GM19395 (cell line): ENCODE results near the gene PTH.

ENCODE experiments used
- ATAC-seq: cut with Tn5 transposase; IDR thresholded peaks from one replicate; pipeline ENCODE4 v1.9.1; 2021; ENCODE audit warnings: mild to moderate bottlenecking, moderate library complexity; ENCODE audit not compliant: unreplicated experiment

The PTH gene

GRCh38 chr11:13495929-13496328 lies at the start of gene PTH:
TSS of gene PTH (minus strand) at chr11:13495997. CDS start at chr11:13492855, 3,142 bp downstream.
- ATAC-seq, result no peak

GRCh38 chr11:13538044-13538443 lies 42.2 kb upstream of the PTH start:
- no peak for ATAC-seq

DNA sequence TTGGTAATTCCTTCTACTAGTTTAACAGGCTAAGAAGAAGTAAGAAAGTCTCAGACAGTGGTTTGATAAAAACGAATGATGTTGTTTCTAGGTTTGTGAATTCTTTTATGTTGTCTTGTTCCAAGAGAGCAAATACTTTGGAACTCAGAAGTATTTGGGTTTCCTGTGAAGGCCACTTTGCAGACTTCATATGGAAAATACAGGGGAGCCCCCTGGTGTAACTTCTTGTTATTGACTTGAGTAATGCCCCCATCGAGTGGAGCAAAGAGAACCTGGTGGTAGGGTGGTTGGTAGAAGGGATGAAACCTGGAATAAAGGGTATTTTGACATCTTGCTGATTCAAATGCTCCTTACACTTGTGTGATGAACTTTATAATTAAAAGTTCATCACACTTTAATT lies 40.0 kb upstream of the PTH start:
- ATAC-seq, result no peak

GRCh38 chr11:13534358-13534757 lies 38.6 kb upstream of the PTH start:
- ATAC-seq, result no peak

- ATAC-seq, result no peak
Observed at GRCh38 chr11:13525257-13525656, 29.5 kb upstream of the PTH start.

DNA sequence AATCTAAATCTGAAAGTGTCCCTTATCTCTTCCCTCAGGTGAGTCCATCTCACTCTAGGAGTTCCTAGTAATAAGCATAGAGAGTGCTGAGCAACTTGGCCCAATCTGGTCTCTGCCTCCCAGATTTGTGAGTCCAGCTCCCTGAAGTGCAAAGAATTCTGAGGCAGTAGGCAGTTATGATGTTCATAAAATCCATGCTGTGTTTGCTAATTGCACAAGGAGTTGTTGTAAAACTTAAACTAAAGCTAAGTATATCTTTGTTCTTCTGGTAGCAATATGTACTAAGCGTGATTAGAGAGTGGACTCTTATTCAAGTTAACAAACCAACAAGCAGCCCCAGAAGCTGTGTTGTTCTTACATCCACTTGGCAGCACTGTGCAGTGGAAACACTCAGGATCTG lies 7.6 kb upstream of the PTH start:
- ATAC-seq, result no peak

- ATAC-seq, result no peak
Observed at GRCh38 chr11:13502492-13502891, 6.7 kb upstream of the PTH start.

DNA sequence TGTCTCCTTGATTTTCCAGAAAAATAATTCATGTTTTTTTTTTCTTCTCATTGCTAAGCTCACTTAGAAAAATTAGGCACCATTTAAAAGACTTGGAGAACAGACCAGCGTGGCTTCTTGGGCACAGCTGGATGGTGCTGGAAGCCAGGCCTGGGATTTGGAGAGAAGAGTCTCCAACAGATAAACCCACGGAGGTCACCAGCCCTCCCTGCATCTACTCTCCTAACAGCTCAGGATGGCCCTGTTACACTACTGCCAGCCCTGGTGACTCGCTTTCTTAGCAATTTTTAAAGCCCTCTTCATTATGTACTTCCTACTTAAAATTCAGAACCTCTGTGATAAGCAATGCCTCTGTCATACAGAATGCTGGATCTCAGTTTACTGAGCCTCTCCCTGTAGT lies 1.7 kb downstream of the PTH start:
- no peak for ATAC-seq

GRCh38 chr11:13487661-13488030 lies 8.2 kb downstream of the PTH start:
- peak; percentile 71 for ATAC-seq

- ATAC-seq, result peak; percentile 84
Observed at GRCh38 chr11:13486926-13487660, 8.7 kb downstream of the PTH start.

- ATAC-seq, result no peak
Observed at GRCh38 chr11:13480198-13480597, 15.6 kb downstream of the PTH start.

DNA sequence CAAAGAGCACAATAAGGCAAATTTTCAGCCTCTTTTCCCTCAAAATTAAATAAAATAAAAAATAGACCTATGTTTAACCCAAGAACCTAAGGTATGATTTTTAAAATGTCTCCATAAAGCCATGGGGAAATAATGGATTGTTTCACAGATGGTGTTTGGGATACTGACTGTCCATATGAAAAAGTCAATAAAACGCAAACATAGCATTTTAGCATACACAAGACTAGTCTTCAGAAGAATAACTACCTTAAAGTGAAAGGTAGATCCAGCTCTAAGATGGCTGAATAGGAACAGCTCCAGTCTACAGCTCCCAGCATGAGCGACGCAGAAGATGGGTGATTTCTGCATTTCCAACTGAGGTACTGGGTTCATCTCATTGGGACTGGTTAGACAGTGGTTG lies 16.1 kb downstream of the PTH start:
- ATAC-seq, result no peak

GRCh38 chr11:13475091-13475490 lies 20.7 kb downstream of the PTH start:
- no peak for ATAC-seq

DNA sequence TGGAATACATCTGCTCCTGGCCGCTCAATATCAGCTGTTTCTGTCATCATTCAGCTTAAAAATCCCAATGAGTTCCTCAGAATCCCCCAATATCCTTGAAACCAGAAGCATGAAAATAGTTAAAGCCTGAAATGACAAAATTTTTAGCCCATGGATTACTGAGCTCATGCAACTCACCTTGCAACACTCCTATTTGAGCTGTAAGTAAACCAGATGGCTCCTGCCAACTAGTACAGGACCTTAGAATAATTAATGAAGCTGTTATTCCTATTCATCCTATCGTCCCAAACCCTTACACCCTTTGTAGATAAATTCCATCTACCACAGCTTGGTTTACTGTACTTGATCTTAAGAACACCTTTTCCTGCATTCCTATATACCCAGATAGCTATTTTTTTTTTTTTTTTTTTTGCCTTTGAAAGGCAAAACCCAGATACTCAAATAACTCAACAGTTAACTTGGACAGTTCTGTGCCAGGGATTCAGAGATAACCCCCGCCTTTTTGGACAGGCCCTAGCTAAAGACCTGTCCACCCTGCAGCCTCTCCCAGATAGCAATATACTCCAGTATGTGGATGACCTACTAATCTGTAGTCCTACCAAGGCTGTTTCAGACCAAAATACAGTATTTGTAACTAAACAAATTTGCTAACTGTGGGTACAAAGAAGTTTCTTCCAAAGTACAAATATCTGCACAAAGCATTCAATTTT lies 22.6 kb downstream of the PTH start:
- no peak for ATAC-seq

GRCh38 chr11:13468750-13469149 lies 27.0 kb downstream of the PTH start:
- ATAC-seq, result no peak

GRCh38 chr11:13465909-13466371 lies 29.9 kb downstream of the PTH start:
- ATAC-seq, result no peak

- no peak for ATAC-seq
Observed at GRCh38 chr11:13463779-13464290, 32.0 kb downstream of the PTH start.

DNA sequence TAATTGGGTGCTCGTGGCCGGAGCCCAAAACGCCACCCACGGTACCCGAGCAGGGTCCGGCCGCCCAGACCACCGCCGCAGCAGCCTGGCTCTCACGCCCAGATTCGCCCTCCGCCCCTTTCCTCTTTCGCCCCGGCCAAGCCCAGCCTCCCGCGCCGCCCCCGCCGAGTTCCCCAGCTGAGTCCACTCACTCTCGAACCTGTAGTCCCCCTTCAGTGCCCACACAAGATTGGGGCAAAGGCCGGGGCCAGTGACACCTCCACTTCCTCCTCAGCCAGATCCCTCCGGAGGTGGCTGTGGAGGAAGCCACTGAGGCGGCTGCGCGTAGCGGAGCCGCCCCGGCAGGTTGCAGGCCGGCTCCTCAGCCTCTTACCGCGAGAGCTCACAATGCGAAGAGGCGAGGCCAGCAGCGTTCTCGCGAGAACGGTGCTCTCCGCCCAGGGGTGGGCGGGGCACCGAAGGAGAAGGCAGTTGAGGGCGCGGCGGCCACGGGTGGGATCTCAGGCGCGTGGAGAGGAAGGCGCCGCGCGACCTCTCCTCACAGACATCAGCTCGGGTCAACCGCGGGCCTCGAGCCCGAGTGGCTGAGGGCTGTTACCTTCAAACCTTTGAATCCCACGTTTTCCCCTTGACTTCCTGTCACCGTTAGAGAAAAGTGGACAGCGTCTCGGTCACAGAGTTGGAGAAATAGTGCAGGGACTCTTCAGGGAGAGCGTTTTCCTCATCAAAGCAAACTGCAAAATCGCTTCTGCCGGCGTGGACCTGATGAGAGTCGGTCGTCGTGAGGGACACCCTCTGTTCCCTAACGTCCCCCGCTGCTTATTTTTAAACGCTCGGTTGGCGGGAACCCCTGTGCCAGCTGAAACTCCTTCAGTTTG lies 32.7 kb downstream of the PTH start, which contains the start of gene BTBD10:
Gene BTBD10 (minus strand): TSS at position 322 of the 878 bp plus-strand sequence. CDS start 18,098 bp downstream, outside the sequence.
- peak; percentile 92 for ATAC-seq

- ATAC-seq, result peak; percentile 62
Observed at GRCh38 chr11:13462311-13462900, 33.4 kb downstream of the PTH start.

DNA sequence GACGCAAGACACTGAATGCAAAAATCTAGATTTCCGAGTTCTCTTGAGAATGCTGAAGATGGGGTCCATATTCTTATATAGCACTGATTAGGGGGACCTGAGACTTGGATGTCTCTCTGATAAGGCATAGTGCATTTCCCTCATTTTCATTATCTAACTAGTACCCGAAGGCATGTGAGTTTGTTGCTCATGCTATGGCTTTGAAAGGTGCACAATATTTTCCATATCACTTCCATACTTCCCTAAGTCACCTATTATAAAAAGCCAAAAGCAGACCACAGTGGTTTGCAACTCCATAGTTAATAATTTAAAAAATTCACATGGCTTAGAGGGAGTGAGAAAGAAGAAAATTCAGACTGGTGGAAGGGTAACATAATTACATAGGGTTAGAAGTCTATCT lies 34.5 kb downstream of the PTH start:
- ATAC-seq, result no peak
